Sigmoid colon (tissue), 7 donors: ENCODE data around the gene MTF1. TPM values are rescaled to one million over a fixed set of nuclear protein-coding genes. Genes with fewer than 3 reads are reported as not detected.

ENCODE experiments used
- DNase-seq: peaks from one replicate; pipeline ENCODE4 v3.0.0-alpha.2; 2019
- H3K27ac ChIP-seq, 4 donors: fragments of 200-600 bp; sonication (generic); one replicate each; pipeline ENCODE4 v1.5.1; 2016 to 2019; ENCODE audit warnings: mild to moderate bottlenecking in 1 of 4
- H3K27me3 ChIP-seq, 3 donors: fragments of 200-600 bp; sonication (generic); one replicate each; pipeline ENCODE4 v1.5.1; 2019; ENCODE audit warnings: mild to moderate bottlenecking in 1 of 3
- H3K36me3 ChIP-seq, 4 donors: fragments of 200-600 bp; sonication (generic); one replicate each; pipeline ENCODE4 v1.5.1; 2016 to 2019
- H3K4me1 ChIP-seq, 4 donors: fragments of 200-600 bp; sonication (generic); one replicate each; pipeline ENCODE4 v1.5.1; 2017 to 2019
- H3K4me3 ChIP-seq, 4 donors: fragments of 200-600 bp; sonication (generic); one replicate each; pipeline ENCODE4 v1.5.1; 2017 to 2019; ENCODE audit warnings: mild to moderate bottlenecking in 2 of 4, moderate library complexity in 1 of 4
- H3K9me3 ChIP-seq, 4 donors: fragments of 200-600 bp in 3 of 4; sonication (generic) in 3 of 4; one replicate each; pipeline versions ENCODE4 v1.5.1 to v1.6.1; 2013 to 2019
- CTCF ChIP-seq, 4 experiments: fragments of 450-650 bp in 3 of 4; fragments of 200-600 bp in 1 of 4; IDR thresholded peaks; one replicate each; pipeline ENCODE4 v1.5.1; 2016 to 2019; ENCODE audit warnings: antibody characterized with exemption in 4 of 4, mild to moderate bottlenecking in 3 of 4, moderate library complexity in 2 of 4
- EP300 ChIP-seq, 4 donors: sonication (generic); formaldehyde crosslinking; IDR thresholded peaks; one replicate each; pipeline ENCODE4 v1.6.1; 2017; ENCODE audit warnings: antibody characterized with exemption in 4 of 4
- POLR2A ChIP-seq, 2 donors: fragments of 450-650 bp; IDR thresholded peaks; one replicate each; pipeline ENCODE4 v1.6.1; 2016; ENCODE audit warnings: antibody characterized with exemption in 2 of 2, mild to moderate bottlenecking in 2 of 2, moderate library complexity in 2 of 2
- POLR2AphosphoS5 ChIP-seq, 4 donors: sonication (generic); formaldehyde crosslinking; IDR thresholded peaks; one replicate each; pipeline ENCODE4 v1.6.1; 2017; ENCODE audit warnings: antibody characterized with exemption in 4 of 4
- WGBS, 2 donors: extraction: QIAGEN DNeasy Blood & Tissue Kit; methylation state at CpG; one replicate each; pipeline ENCODE4 v1.1.7; 2013; 5-methylcytosine and 5-hydroxymethylcytosine counted together
- intact Hi-C: fragments of 100-400 bp; cut with DNase I; formaldehyde crosslinking; loops from one replicate; pipeline ENCODE4 v1.15.1; 2023
- polyA plus RNA-seq, 3 donors: library from polyadenylated mRNA; stranded (reverse); fragments of 200-250 nt; gene quantifications; one replicate each; pipeline ENCODE4 v1.2.3, GENCODE V29; 2013
- total RNA-seq, 4 donors: library from RNA; depleted of rRNA; stranded (reverse); fragments of >200 nt; gene quantifications; one replicate each; pipeline ENCODE4 v1.1.0, GENCODE V29; 2016
- donor health status: healthy with polysubstance abuse.
- donor health status: Bipolar disorder and iron deficiency.
- donor health status: healthy.

MTF1 gene
- total and polyA plus RNA-seq, 7 donors: 2.4 to 8.6 (median 4.4) TPM

- H3K4me3 ChIP-seq: no peak overlapping the region
- no peaks in the 10 kb centered on the region for H3K9me3 ChIP-seq
- H3K27ac ChIP-seq: no peak overlapping the region
- H3K36me3 ChIP-seq: peaks cover 19 to 99% (median 75%) of the 10 kb centered on the region in 4 donors
- WGBS, 2 donors: 75 to 82% methylated on average over 5 of the region's 5 CpGs
- TF ChIP-seq POLR2A (IDR thresholded peaks at IDR 0.05) (no peak), CTCF (IDR thresholded peaks at IDR 0.05) (no peak), EP300 (IDR thresholded peaks at IDR 0.05) (no peak), POLR2AphosphoS5 (IDR thresholded peaks at IDR 0.05) (no peak)
- intact Hi-C loops: no loop called here
- no peaks in the 10 kb centered on the region for H3K4me1 ChIP-seq
- DNase-seq: no peak
- no peaks in the 10 kb centered on the region for H3K27me3 ChIP-seq
These were observed 24.3 kb upstream of the MTF1 start for GRCh38 chr1:37883671-37884070.

GRCh38 chr1:37879865-37880264 lies 20.5 kb upstream of the MTF1 start:
- intact Hi-C loops: no loop called here
- no peak for TF ChIP-seq POLR2A (IDR thresholded peaks at IDR 0.05)
- no peak for TF ChIP-seq POLR2AphosphoS5 (IDR thresholded peaks at IDR 0.05)
- no peak for TF ChIP-seq CTCF (IDR thresholded peaks at IDR 0.05)
- no peak for TF ChIP-seq EP300 (IDR thresholded peaks at IDR 0.05)

GRCh38 chr1:37878071-37878470 lies 18.7 kb upstream of the MTF1 start:
- no peaks in the 10 kb centered on the region for H3K4me1 ChIP-seq
- H3K4me3 ChIP-seq: no peak overlapping the region
- no peak for DNase-seq
- TF ChIP-seq CTCF (IDR thresholded peaks at IDR 0.05) (no peak), EP300 (IDR thresholded peaks at IDR 0.05) (no peak), POLR2AphosphoS5 (IDR thresholded peaks at IDR 0.05) (no peak), POLR2A (IDR thresholded peaks at IDR 0.05) (no peak)
- peaks cover 29 to 96% (median 75%) of the 10 kb centered on the region in 4 donors for H3K36me3 ChIP-seq
- no peak overlapping the region for H3K27ac ChIP-seq
- 88 to 93% methylated on average over 6 of the region's 6 CpGs for WGBS, 2 donors
- intact Hi-C loops: no loop called here
- no peaks in the 10 kb centered on the region for H3K9me3 ChIP-seq
- H3K27me3 ChIP-seq: no peaks in the 10 kb centered on the region

More at GRCh38 chr1:37879865-37880264, 20.5 kb upstream of the MTF1 start:
- Histone ChIP-seq H3K9me3 (no peaks in the 10 kb centered on the region), H3K27ac (no peak overlapping the region), H3K27me3 (no peaks in the 10 kb centered on the region), H3K36me3 (peaks cover 25 to 96% (median 66%) of the 10 kb centered on the region in 4 donors), H3K4me1 (no peaks in the 10 kb centered on the region), H3K4me3 (no peak overlapping the region)
- WGBS, 2 donors: 78 to 93% methylated on average over 4 of the region's 4 CpGs
- DNase-seq: no peak

- Histone ChIP-seq H3K27ac (no peak overlapping the region), H3K4me1 (no peaks in the 10 kb centered on the region), H3K4me3 (no peak overlapping the region), H3K36me3 (peaks cover 26 to 93% (median 65%) of the 10 kb centered on the region in 4 donors), H3K9me3 (no peaks in the 10 kb centered on the region), H3K27me3 (no peaks in the 10 kb centered on the region)
- no peak for TF ChIP-seq CTCF (IDR thresholded peaks at IDR 0.05)
- no peak for TF ChIP-seq EP300 (IDR thresholded peaks at IDR 0.05)
- TF ChIP-seq POLR2AphosphoS5 (IDR thresholded peaks at IDR 0.05): no peak
- TF ChIP-seq POLR2A (IDR thresholded peaks at IDR 0.05): no peak
- no peak for DNase-seq
- intact Hi-C loops: no loop called here
- 98 to 100% methylated on average over 1 of the region's 1 CpG for WGBS, 2 donors
These were observed 16.4 kb upstream of the MTF1 start for GRCh38 chr1:37875833-37876232.

- Histone ChIP-seq H3K4me3 (no peak overlapping the region), H3K4me1 (no peaks in the 10 kb centered on the region), H3K27me3 (no peaks in the 10 kb centered on the region), H3K27ac (no peak overlapping the region), H3K9me3 (no peaks in the 10 kb centered on the region), H3K36me3 (peaks cover 21 to 93% (median 61%) of the 10 kb centered on the region in 4 donors)
- TF ChIP-seq POLR2AphosphoS5 (IDR thresholded peaks at IDR 0.05) (no peak), EP300 (IDR thresholded peaks at IDR 0.05) (no peak), CTCF (IDR thresholded peaks at IDR 0.05) (no peak), POLR2A (IDR thresholded peaks at IDR 0.05) (no peak)
- 92 to 98% methylated on average over 1 of the region's 1 CpG for WGBS, 2 donors
- intact Hi-C loops: no loop called here
- DNase-seq: no peak
These were observed 13.3 kb upstream of the MTF1 start for GRCh38 chr1:37872692-37873091.
